SJSA1 (cell line): ENCODE data around the gene SCAP. TPM values are rescaled to one million over a fixed set of nuclear protein-coding genes. Genes with fewer than 3 reads are reported as not detected.

Experiments used
- DNase-seq, 2 experiments: peaks; one replicate each; pipeline ENCODE4 v3.0.0-alpha.2; 2015 to 2020; ENCODE audit warnings: low spot score in 2 of 2, low read depth in 1 of 2
- H3K27ac ChIP-seq: fragments of 250-450 bp; sonication (Bioruptor Pico); 2 replicates; pipeline ENCODE4 v1.5.1; 2020; ENCODE audit warnings: mild to moderate bottlenecking, moderate library complexity
- H3K27me3 ChIP-seq: fragments of 250-450 bp; sonication (Bioruptor Pico); replicated peaks from 2 replicates; pipeline ENCODE4 v1.5.1; 2020; ENCODE audit warnings: mild to moderate bottlenecking, moderate library complexity
- H3K36me3 ChIP-seq: fragments of 250-450 bp; sonication (Bioruptor Pico); 2 replicates; pipeline ENCODE4 v1.5.1; 2020; ENCODE audit warnings: mild to moderate bottlenecking
- H3K4me1 ChIP-seq: fragments of 250-450 bp; sonication (Bioruptor Pico); replicated peaks from 2 replicates; pipeline ENCODE4 v1.6.1; 2021; ENCODE audit warnings: mild to moderate bottlenecking
- H3K4me3 ChIP-seq: fragments of 250-450 bp; sonication (Bioruptor Pico); 2 replicates; pipeline ENCODE4 v1.5.1; 2020; ENCODE audit warnings: mild to moderate bottlenecking
- H3K9me3 ChIP-seq: fragments of 250-450 bp; sonication (Bioruptor Pico); replicated peaks from 2 replicates; pipeline ENCODE4 v1.5.1; 2020; ENCODE audit warnings: mild to moderate bottlenecking
- total RNA-seq: library from RNA; depleted of rRNA; stranded (reverse); fragments of >200 nt; shearing (Covaris generic); gene quantifications from 2 replicates; pipeline ENCODE4 v1.2.3, GENCODE V29; 2014

SCAP gene
- total RNA-seq, 1 experiment from 2014 or later = 33.5 TPM

- H3K9me3 ChIP-seq = no peaks in the 10 kb centered on the region
- H3K27me3 ChIP-seq = no peaks in the 10 kb centered on the region
- H3K27ac ChIP-seq = no peak overlapping the region
- H3K4me3 ChIP-seq = no peak overlapping the region
- peaks cover 72% of the 10 kb centered on the region for H3K36me3 ChIP-seq
- peaks cover 10% of the 10 kb centered on the region for H3K4me1 ChIP-seq
- no peak for DNase-seq
These were observed 63.9 kb downstream of the SCAP start for GRCh38 chr3:47411696-47412452.

DNA sequence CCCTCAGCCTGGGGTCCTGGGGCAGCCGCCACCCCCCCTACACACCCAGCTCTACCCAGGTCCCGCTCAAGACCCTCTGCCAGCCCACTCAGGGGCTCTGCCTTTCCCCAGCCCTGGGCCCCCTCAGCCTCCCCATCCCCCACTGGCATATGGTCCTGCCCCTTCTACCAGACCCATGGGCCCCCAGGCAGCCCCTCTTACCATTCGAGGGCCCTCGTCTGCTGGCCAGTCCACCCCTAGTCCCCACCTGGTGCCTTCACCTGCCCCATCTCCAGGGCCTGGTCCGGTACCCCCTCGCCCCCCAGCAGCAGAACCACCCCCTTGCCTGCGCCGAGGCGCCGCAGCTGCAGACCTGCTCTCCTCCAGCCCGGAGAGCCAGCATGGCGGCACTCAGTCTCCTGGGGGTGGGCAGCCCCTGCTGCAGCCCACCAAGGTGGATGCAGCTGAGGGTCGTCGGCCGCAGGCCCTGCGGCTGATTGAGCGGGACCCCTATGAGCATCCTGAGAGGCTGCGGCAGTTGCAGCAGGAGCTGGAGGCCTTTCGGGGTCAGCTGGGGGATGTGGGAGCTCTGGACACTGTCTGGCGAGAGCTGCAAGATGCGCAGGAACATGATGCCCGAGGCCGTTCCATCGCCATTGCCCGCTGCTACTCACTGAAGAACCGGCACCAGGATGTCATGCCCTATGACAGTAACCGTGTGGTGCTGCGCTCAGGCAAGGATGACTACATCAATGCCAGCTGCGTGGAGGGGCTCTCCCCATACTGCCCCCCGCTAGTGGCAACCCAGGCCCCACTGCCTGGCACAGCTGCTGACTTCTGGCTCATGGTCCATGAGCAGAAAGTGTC, 64.7 kb downstream of the SCAP start:
- Histone ChIP-seq H3K4me3 (no peak overlapping the region), H3K27me3 (no peaks in the 10 kb centered on the region), H3K27ac (no peak overlapping the region), H3K4me1 (peaks cover 10% of the 10 kb centered on the region), H3K9me3 (no peaks in the 10 kb centered on the region), H3K36me3 (peaks cover 75% of the 10 kb centered on the region)
- no peak for DNase-seq

- H3K27me3 ChIP-seq = no peaks in the 10 kb centered on the region
- no peak overlapping the region for H3K4me3 ChIP-seq
- DNase-seq = no peak
- H3K36me3 ChIP-seq = peaks cover 75% of the 10 kb centered on the region
- no peaks in the 10 kb centered on the region for H3K9me3 ChIP-seq
- peaks cover 10% of the 10 kb centered on the region for H3K4me1 ChIP-seq
- no peak overlapping the region for H3K27ac ChIP-seq
These were observed 65.4 kb downstream of the SCAP start for GRCh38 chr3:47410417-47410720.

GRCh38 chr3:47409688-47410416, 65.9 kb downstream of the SCAP start:
- Histone ChIP-seq H3K36me3 (peaks cover 72% of the 10 kb centered on the region), H3K27ac (no peak overlapping the region), H3K9me3 (no peaks in the 10 kb centered on the region), H3K4me1 (peaks cover 9% of the 10 kb centered on the region), H3K27me3 (no peaks in the 10 kb centered on the region), H3K4me3 (no peak overlapping the region)
- DNase-seq = no peak

- no peak overlapping the region for H3K27ac ChIP-seq
- H3K36me3 ChIP-seq = peaks cover 66% of the 10 kb centered on the region
- no peak overlapping the region for H3K4me3 ChIP-seq
- H3K27me3 ChIP-seq = no peaks in the 10 kb centered on the region
- no peaks in the 10 kb centered on the region for H3K9me3 ChIP-seq
- peaks cover 3% of the 10 kb centered on the region for H3K4me1 ChIP-seq
- DNase-seq = no peak
These were observed 66.5 kb downstream of the SCAP start for GRCh38 chr3:47409284-47409683.

GRCh38 chr3:47408839-47409229, 66.9 kb downstream of the SCAP start:
- no peak for DNase-seq
- no peaks in the 10 kb centered on the region for H3K4me1 ChIP-seq
- no peak overlapping the region for H3K27ac ChIP-seq
- H3K9me3 ChIP-seq = no peaks in the 10 kb centered on the region
- H3K27me3 ChIP-seq = no peaks in the 10 kb centered on the region
- peaks cover 61% of the 10 kb centered on the region for H3K36me3 ChIP-seq
- no peak overlapping the region for H3K4me3 ChIP-seq

GRCh38 chr3:47407896-47408838, 67.6 kb downstream of the SCAP start:
- Histone ChIP-seq H3K27ac (no peak overlapping the region), H3K27me3 (no peaks in the 10 kb centered on the region), H3K4me3 (no peak overlapping the region), H3K36me3 (peaks cover 55% of the 10 kb centered on the region), H3K9me3 (no peaks in the 10 kb centered on the region), H3K4me1 (no peaks in the 10 kb centered on the region)
- no peak for DNase-seq

- no peaks in the 10 kb centered on the region for H3K9me3 ChIP-seq
- peaks cover 49% of the 10 kb centered on the region for H3K36me3 ChIP-seq
- no peaks in the 10 kb centered on the region for H3K27me3 ChIP-seq
- no peak overlapping the region for H3K27ac ChIP-seq
- no peak for DNase-seq
- no peak overlapping the region for H3K4me3 ChIP-seq
- no peaks in the 10 kb centered on the region for H3K4me1 ChIP-seq
These were observed 68.5 kb downstream of the SCAP start for GRCh38 chr3:47407237-47407636.

DNA sequence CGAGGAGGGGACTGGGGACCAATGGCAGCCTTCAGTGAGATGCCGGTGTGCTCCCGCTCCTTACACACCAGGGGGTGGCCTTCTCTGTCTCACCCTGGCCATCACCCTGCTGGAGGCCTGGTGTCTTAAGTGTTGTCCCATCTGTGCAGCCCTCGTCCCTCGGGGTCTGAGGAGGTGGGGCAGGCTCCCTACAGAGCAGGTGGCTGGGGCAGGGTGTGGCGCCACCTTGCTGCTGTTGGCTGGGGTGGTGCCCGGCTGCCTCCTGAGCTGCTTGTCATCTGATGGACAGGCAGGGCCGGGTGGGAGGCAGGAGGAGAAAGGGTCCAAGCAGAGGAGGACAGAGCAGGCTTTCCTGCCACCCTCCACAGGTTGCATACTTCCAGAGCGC, 69.0 kb downstream of the SCAP start:
- peaks cover 44% of the 10 kb centered on the region for H3K36me3 ChIP-seq
- no peaks in the 10 kb centered on the region for H3K27me3 ChIP-seq
- DNase-seq = no peak
- H3K27ac ChIP-seq = no peak overlapping the region
- no peaks in the 10 kb centered on the region for H3K9me3 ChIP-seq
- no peak overlapping the region for H3K4me3 ChIP-seq
- H3K4me1 ChIP-seq = no peaks in the 10 kb centered on the region

DNA sequence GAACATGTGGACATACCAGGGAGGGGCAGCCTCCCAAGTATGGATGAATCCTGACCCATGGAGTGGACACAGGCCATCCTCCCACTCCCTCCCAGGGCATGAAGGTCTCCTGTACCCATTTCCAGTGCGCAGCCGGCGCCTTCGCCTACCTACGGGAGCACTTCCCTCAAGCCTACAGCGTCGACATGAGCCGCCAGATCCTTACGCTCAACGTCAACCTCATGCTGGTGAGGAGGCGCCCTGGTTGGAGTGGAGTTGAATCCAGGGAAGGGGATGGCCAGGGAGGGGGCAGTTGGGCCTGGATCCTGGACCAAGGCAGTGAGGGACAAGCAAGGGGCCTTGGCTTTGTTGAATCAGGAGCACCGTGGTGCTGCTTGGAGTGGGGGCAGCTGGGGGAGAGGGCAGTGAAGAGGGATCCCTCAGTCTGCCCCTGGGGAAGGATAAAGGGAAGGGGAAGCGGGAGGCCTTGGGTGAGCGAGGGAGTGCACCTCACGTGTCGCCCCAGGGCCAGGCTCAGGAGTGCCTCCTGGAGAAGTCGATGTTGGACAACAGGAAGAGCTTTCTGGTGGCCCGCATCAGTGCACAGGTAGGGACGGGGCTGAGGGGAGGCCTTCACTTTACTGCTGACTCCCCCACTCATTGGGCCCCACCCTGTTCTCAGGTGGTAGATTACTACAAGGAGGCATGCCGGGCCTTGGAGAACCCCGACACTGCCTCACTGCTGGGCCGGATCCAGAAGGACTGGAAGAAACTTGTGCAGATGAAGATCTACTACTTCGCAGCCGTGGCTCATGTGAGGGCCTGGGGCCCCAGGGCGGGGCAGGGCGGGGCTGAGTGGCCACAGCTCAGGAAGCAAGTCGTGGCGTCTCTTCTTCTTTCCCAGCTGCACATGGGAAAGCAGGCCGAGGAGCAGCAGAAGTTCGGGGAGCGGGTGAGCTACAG, 69.7 kb downstream of the SCAP start:
- no peak overlapping the region for H3K4me3 ChIP-seq
- DNase-seq = no peak
- H3K36me3 ChIP-seq = peaks cover 37% of the 10 kb centered on the region
- H3K9me3 ChIP-seq = no peaks in the 10 kb centered on the region
- H3K27ac ChIP-seq = no peak overlapping the region
- H3K27me3 ChIP-seq = no peaks in the 10 kb centered on the region
- H3K4me1 ChIP-seq = no peaks in the 10 kb centered on the region

DNA sequence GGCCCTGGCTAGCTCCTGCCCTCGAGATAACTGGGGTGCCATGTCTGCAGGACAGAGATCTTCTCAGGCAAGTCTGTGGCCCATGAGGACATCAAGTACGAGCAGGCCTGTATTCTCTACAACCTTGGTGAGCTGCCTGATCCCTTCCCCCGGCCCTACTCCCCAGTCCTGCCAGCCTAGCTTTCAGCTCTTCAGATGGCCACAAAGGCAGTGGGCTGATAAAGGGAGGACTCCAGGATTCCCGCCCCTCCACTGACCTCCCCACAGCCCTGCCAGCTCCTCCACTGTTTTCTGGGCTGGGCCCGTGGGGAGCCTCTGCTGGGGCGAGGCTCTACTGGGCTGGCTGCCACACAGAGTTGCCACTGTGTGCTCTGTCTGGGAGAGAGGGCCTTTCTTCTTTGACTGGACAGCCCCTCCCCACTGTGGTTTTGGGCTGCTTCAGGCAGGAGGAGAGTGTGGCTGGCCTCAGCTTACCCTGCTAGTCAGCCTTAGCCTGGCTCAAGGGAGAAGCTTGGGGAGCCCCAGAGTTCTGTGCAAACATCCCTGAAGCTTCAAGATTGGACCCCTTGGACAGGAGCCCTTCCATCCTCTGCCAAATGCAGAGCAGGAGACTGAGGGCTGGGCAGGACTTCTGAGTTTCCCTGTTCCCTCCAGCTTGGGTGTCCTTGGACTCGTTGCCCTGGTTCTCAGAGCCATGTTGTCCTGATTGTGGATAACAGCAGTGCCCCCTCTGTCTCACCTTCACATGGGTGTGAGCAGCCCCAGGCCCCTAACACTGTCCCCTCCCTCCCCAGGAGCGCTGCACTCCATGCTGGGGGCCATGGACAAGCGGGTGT, 70.6 kb downstream of the SCAP start:
- H3K27me3 ChIP-seq = no peaks in the 10 kb centered on the region
- DNase-seq = no peak
- H3K4me1 ChIP-seq = no peaks in the 10 kb centered on the region
- H3K27ac ChIP-seq = no peak overlapping the region
- no peaks in the 10 kb centered on the region for H3K9me3 ChIP-seq
- peaks cover 35% of the 10 kb centered on the region for H3K36me3 ChIP-seq
- no peak overlapping the region for H3K4me3 ChIP-seq

DNA sequence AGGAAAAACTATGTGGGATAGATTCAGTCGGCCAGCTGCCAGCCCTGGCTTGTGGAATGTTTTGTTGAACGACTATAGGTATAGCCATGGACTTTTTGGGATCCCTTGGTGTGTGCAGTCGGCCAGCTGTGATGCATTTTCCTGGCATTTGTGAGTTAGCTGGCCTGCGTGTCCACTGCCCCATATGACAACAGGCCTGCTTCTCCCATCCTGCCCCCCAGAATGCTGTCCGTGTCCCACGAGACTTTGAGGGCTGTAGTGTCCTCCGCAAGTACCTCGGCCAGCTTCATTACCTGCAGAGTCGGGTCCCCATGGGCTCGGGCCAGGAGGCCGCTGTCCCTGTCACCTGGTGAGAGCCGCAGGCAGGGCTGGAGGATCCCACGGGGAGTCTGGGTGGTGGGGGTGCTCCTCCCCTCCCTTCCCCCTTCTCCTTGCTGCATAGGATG, 71.3 kb downstream of the SCAP start:
- Histone ChIP-seq H3K4me3 (no peak overlapping the region), H3K36me3 (peaks cover 28% of the 10 kb centered on the region), H3K9me3 (no peaks in the 10 kb centered on the region), H3K27me3 (no peaks in the 10 kb centered on the region), H3K4me1 (no peaks in the 10 kb centered on the region), H3K27ac (no peak overlapping the region)
- no peak for DNase-seq
